Colonic mucosa (tissue), 4 donors: ENCODE data around the gene SLC25A42. TPM values are rescaled to one million over a fixed set of nuclear protein-coding genes. Genes with fewer than 3 reads are reported as not detected.

Experiments used
- DNase-seq: peaks from one replicate; pipeline ENCODE4 v3.0.0-alpha.2; 2020
- H3K27ac ChIP-seq: fragments of 200-600 bp; one replicate; pipeline ENCODE4 v1.8.0; 2021
- H3K27me3 ChIP-seq: fragments of 200-600 bp; one replicate; pipeline ENCODE4 v1.8.0; 2021
- H3K36me3 ChIP-seq: fragments of 200-600 bp; one replicate; pipeline ENCODE4 v1.8.0; 2021
- H3K4me1 ChIP-seq: fragments of 200-600 bp; one replicate; pipeline ENCODE4 v1.8.0; 2021; ENCODE audit warnings: mild to moderate bottlenecking
- H3K4me3 ChIP-seq: fragments of 200-600 bp; one replicate; pipeline ENCODE4 v1.8.0; 2021
- H3K9ac ChIP-seq, 2 donors: one replicate each; pipeline ENCODE4 v1.7.0; 2013; ENCODE audit warnings: control low read depth in 2 of 2, low read depth in 2 of 2, low read length in 2 of 2
- H3K9me3 ChIP-seq: fragments of 200-600 bp; one replicate; pipeline ENCODE4 v1.8.0; 2021
- intact Hi-C: fragments of 100-400 bp; cut with DNase I; formaldehyde crosslinking; loops from one replicate; pipeline ENCODE4 v1.14.1; 2022
- total RNA-seq, 2 donors: library from RNA; stranded (reverse); fragmentation: NEBNext Ultra II Directional in 1 of 2; extraction: Animal tissue kit (Norgen Biotek cat#: 25700) in 1 of 2; gene quantifications; one replicate each; pipeline ENCODE4 v1.2.1, GENCODE V29; 2021
- TF ChIP-seq, protein P1 (sequence below): fragments of 200-600 bp; IDR thresholded peaks from one replicate; pipeline ENCODE4 v1.8.0; 2022; ENCODE audit warnings: antibody characterized with exemption, mild to moderate bottlenecking
- donor health status: healthy.
- donor health status: DM: no; HTN: no; CAD: no.
- donor health status: DM: no; HTN: no; CAD: no.

Gene SLC25A42
- total RNA-seq, 2 donors from 2014 or later = 3.7 to 7.9 TPM

- Histone ChIP-seq H3K9ac (no peak overlapping the region), H3K9me3 (no peaks in the 10 kb centered on the region), H3K4me3 (no peak overlapping the region), H3K27ac (no peak overlapping the region), H3K27me3 (no peaks in the 10 kb centered on the region), H3K4me1 (peaks cover 3% of the 10 kb centered on the region), H3K36me3 (peaks cover under 1% of the 10 kb centered on the region)
- TF ChIP-seq, protein P1, sequence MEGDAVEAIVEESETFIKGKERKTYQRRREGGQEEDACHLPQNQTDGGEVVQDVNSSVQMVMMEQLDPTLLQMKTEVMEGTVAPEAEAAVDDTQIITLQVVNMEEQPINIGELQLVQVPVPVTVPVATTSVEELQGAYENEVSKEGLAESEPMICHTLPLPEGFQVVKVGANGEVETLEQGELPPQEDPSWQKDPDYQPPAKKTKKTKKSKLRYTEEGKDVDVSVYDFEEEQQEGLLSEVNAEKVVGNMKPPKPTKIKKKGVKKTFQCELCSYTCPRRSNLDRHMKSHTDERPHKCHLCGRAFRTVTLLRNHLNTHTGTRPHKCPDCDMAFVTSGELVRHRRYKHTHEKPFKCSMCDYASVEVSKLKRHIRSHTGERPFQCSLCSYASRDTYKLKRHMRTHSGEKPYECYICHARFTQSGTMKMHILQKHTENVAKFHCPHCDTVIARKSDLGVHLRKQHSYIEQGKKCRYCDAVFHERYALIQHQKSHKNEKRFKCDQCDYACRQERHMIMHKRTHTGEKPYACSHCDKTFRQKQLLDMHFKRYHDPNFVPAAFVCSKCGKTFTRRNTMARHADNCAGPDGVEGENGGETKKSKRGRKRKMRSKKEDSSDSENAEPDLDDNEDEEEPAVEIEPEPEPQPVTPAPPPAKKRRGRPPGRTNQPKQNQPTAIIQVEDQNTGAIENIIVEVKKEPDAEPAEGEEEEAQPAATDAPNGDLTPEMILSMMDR = no peak
- DNase-seq = no peak
- intact Hi-C loops = no loop called here
Measured at GRCh38 chr19:19059837-19060611, 3.8 kb upstream of the SLC25A42 start.

DNA sequence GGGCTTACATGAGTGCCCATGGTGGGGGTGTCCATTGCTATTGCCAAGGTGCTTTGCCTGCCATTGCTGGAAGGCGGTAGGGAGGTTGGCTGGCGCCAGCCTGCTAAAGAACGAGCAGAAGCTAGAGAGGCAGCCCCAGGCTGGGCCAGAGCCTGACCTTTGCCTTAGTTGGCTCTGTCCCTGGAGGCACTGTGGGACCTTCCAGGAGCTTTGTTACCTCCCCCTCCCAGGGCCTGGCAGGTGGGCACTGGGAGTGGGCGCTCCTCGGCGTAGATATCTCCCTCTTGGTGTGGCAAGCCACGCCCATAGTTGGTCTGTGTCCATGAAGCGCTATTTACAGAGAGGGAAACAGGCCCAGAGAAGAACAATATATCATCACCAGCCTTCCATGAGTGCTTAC, 2.3 kb upstream of the SLC25A42 start:
- Histone ChIP-seq H3K27ac (no peak overlapping the region), H3K36me3 (no peaks in the 10 kb centered on the region)
- no peak for DNase-seq

GRCh38 chr19:19062454-19063182, 1.2 kb upstream of the SLC25A42 start:
- TF ChIP-seq, protein P1 = no peak
- no peaks in the 10 kb centered on the region for H3K27me3 ChIP-seq
- H3K4me1 ChIP-seq = peaks cover 6% of the 10 kb centered on the region
- no peak for DNase-seq
- peak overlapping the region; percentile 52 to 54 for H3K9ac ChIP-seq
- H3K4me3 ChIP-seq = peak overlapping the region; percentile 39
- H3K36me3 ChIP-seq = no peaks in the 10 kb centered on the region
- no peaks in the 10 kb centered on the region for H3K9me3 ChIP-seq
- intact Hi-C loops = no loop called here
- no peak overlapping the region for H3K27ac ChIP-seq

More for the DNA sequence above, 2.3 kb upstream of the SLC25A42 start:
- H3K9ac ChIP-seq = peak overlapping the region in 1 of 2 donors; percentile 10
- no peaks in the 10 kb centered on the region for H3K27me3 ChIP-seq
- H3K9me3 ChIP-seq = no peaks in the 10 kb centered on the region
- no peak overlapping the region for H3K4me3 ChIP-seq
- TF ChIP-seq, protein P1 = no peak
- intact Hi-C loops = no loop called here
- H3K4me1 ChIP-seq = peaks cover 6% of the 10 kb centered on the region

- peak; percentile 37 for DNase-seq
- TF ChIP-seq, protein P1 = no peak
- intact Hi-C loops = no loop called here
- peak overlapping the region; percentile 23 for H3K27ac ChIP-seq
- peak overlapping the region; percentile 57 to 87 for H3K9ac ChIP-seq
- no peaks in the 10 kb centered on the region for H3K27me3 ChIP-seq
- no peaks in the 10 kb centered on the region for H3K36me3 ChIP-seq
- peaks cover 6% of the 10 kb centered on the region for H3K4me1 ChIP-seq
- H3K9me3 ChIP-seq = no peaks in the 10 kb centered on the region
- H3K4me3 ChIP-seq = peak overlapping the region; percentile 39
Measured at GRCh38 chr19:19064098-19064722, 416 bp downstream of the SLC25A42 start.
